HS-5 (cell line): Measurements from ENCODE around the gene OTOF.
A peak's percentile ranks its signal among the peaks of the same experiment; 100 is the strongest.

ENCODE experiments used
- DNase-seq: peaks from one replicate; pipeline ENCODE4 v3.0.0-alpha.2; 2012; ENCODE audit warnings: low read depth

OTOF gene

DNA sequence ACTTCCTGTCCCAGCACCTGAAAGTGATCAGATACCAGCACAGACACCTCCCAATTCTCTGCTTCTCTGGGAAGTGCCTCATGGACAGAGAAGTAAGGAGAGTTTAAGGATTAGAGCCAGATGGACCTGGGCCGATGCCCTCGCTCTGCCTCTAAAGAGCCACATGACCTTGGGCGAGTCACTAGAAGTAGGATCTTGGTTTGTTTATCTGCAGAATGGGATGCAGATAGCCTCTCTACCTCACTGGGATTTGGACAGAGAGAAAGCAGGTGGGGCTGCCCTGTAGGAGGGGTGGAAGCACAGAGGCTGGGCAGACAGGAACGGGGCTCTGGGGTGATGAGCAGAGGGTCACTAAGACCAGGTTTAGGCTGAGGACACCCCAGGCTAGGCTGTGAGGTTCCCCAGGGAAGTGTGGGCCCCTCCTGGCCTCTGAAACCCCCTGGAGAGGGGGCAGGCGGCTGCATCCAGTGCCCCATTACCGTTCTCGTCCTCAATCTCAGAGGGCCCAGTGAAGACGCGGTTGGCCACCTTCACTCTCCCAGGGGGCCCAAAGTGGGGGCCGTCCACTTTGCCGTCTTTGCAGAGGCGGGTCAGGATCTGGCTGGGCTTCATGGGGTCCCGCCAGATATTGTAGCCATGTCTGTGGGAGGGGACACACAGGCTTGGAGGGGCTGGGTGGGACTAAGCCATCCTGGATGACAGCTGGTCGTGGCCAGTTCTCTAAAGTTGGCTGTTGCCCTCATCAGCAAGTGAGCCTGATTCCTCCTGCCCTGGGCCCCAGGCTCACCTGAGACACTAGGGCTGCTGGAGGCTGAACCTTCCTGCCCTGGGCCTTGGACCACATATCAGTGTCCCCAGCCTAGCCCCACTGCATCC, 13.3 kb downstream of the OTOF start:
- no peak for DNase-seq

DNA sequence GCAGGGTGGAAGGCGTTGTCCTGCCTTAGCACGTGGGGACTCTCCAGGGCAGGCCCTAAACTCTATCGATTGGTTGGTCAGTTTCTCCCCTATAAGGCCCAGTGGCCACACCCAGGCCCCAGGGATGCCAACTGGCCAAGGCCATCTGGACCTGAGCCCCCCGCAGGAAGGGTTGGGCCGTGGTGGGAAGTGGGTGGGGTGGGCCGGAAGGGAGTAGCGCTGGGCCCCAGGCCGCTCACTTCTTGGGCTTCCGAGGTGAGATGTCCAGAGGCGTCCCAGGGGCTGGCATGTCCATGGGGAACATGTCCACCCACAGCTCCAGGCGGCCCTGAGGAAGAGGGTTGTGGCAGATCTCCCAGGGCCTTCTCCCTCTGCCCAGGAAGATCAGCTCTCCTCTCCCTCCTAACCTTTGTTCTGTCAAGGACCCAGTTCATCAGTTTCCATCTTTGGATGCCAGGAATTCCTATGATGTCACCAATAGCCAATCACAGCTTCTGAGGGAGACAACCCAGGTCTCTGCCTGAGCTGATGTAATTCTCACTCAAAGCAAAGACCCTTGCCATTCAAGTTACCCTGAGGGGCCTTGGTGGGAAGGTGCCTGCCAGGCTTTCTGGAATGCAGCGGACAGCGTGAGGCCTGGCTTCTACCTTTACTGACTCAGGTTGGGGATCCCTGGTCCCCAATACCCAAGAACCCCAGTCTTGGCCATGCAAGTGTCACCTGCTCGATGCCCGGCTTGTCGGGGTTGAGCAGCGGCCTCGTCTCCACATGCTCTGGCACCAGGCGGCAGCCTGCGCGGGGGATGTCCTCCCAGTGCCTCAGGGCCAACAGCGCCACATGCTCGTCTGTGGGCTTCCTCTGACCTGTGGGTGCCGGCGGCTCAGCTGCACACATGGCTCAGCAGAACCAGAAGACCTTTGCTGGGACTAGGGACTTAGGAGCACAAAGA, 14.4 kb downstream of the OTOF start:
- DNase-seq: no peak

DNA sequence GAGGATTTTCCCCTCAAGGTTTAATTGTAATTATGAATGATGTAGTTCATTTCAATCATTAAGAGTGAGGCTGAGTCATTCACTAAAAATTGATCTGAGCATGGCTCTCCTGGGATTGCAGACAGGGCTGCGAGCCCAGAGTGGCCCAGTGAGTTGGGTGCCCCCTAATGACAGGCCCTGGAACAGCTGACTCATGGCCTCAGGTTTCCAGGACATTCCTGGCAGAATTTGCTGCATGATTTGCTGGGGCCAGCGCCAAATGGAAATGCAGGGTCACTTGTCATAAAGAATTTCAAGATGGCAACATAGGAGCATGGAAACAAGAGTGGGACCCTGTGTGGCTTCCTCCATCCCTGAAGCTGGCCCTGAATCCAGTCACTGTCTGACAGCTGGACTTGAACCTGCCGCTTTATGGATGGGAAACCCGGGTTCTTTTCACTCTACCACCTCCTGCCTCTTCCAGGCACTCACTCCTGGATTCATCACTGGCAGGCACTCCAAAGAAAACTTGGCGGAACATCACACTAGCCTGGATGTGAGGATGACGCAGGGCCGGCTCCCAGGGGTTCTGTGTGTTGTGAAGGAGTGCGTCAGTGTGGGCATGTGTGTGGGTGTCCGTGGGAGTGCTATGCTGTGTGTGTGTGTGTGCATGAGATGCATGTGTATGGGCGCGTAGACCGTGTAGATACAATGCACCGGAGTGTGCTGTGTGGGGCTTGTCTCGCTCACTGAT, 15.2 kb downstream of the OTOF start:
- peak; percentile 38 for DNase-seq

DNA sequence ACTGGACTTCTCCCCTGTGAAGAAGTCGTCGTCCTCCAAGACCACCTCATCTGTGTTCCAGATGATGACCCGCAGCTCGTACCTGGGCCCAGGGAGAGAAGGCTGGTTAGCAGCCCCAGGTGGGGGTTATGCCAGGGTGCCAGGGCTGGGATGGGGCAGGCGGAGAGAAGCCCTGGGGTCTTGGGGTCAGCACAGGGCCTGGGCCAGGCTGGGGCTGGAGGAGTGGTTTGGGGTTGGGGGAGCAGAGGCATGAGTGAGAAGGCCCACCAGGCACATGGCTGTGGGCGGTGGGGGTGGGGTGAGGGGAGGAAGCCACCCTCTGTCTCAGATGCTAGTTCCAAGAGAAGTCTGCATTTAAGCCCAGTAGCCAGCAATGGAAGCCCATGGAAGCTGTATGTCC, 15.8 kb downstream of the OTOF start:
- no peak for DNase-seq

DNA sequence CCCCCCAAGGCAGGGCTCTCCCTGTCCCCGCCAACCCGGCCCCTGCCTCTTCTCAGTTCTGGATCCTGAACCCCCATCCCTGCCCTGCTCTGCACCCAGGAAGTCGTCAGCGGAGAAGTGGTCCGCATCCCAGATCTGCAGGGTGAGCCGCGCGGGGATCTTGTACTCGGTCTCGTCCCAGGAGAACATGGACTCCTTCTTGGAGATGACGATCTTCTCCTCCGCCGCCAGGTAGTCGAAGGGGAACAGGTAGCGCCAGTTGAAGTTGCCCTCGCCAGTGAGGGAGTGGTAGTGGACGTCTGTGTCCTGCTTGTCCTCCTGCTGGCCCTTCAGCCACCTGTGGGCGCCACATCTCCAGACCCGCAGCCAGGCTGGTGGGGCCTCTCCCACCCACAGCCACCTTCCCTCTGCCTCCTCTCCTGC, 16.3 kb downstream of the OTOF start:
- no peak for DNase-seq

DNA sequence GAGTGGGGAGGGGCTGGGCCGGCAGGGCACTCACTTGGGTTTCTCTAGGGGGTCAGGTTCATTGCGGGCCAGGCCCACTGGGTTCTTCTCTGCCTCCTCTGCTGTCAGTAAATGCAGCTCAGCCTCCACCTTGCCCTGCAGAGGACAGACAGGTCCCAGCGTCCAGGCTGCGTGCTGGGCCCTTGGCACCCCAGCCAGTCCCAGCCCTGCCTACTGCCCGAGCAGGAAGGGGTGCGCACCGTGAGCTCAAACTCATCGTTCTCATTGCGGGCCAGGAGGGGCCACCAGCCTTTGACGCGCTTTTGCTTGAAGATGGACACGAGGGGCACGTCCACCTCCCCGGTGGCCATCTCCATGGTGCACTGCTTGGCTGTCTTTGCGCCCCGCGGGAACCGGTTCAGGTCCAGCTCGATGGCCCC, 17.3 kb downstream of the OTOF start:
- no peak for DNase-seq

DNA sequence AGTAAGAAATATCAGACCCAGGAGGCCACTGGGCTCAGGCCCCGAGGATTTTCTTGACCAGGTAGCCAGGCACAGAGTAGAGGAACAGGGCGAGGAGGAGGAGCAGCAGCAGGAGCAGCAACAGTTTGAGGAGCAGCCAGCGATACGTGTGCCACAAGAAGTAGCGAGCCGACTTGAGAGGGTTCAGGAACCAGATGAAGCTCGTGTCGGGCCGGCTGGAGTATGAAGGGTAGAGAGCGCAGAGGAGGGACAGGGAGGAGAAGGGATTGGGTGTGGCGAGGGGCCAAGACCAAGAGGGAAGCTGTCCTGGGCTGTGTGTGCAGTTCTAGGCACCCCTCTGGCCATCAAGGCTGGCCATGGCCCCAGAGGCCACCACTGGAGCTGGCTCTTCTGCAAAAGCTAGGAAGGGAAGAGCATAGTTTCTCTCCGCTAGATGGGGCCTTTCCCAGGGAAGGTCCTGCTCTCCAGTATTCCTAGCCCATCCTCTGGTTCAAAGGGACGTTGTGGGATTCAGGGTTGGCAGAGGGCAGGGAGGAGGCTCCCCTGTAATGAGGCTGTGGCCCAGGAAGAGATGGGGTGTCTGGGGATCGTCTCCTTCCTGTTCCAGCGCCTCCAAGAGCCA, 17.8 kb downstream of the OTOF start:
- DNase-seq: no peak

DNA sequence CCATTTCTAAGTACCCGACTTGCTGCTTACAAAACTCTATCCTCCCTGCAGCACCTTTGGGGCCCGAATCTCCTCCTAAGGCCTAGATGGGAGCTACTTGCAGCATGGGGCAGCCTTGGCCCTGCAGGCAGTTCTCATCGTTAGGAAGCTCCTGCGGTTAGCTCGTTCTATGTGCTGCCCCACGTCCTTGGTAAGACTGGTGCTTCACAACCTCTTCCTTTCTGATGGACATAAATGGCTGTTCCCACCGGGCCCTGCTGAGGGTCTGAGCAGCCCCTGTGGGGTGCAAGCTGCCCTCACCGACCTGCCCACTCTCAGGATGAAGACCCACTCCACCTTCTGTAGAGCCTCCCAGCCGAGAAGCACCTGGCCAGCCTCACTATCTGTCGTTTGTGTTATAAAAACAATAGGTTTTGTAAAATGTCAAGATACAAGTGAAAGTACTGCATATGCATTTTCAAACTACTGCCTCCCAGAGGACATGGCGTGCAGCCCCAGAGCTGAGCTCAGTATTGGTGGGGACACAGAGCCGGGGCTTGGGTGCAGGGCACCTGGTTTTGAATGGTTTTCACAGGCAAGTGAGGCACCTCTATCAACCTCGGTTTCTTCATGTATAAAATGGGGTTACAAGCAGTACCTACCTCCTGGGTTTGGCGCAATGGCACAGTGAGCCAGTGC, 19.4 kb downstream of the OTOF start:
- DNase-seq: no peak

DNA sequence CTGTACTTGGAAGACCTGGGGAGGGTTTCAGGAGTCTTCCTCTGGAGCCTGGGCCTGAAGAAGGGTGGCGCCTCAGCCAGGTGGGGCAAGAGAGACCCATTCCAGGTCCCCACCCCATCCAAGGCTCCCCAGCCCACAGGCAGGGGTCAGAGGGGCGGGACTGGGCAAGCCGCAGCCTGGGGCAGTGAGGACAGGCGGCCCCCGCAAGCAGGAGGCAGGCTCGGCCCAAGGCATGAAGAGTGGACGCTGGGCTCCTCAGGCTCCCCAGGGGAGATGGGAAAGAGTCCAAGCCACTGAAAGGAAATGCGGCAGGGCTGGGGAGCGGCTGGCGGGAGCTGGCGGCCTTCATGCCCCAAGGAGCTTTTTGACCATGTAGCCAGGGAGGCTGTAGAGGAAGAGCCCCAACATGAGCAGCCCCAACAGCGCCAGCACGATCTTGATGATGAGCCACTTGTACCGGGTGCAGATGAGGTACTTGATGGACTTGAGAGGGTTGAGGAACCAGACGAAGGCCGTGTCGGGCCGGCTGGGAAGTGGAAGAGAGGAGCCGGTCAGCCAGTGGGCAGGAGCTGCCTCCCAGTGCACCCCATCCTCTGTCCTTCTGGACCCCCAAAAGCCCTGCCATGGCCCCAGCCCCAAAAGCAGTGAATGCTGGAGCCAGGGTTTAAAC, 20.1 kb downstream of the OTOF start:
- DNase-seq: no peak

DNA sequence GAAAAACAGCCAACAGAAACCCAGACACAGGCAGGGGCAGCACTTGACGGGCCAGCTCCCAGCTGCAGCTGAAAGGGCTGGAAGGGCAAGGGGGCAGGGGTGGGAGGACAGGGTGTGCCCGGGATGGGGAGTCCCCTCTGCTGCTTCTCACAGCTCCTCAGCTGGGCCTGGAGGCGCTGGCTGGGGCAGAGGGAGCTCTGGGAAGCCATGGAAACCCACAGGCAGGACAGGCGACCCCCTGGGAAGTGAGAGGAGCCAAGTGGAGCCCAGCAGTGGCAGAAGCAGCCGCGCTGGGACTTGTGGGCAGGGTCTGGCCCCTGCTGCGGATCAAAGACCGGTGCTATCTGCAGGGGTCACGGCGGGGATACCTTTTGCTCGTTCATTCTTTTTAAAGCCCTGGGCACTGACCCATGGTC, 20.7 kb downstream of the OTOF start:
- DNase-seq: no peak

DNA sequence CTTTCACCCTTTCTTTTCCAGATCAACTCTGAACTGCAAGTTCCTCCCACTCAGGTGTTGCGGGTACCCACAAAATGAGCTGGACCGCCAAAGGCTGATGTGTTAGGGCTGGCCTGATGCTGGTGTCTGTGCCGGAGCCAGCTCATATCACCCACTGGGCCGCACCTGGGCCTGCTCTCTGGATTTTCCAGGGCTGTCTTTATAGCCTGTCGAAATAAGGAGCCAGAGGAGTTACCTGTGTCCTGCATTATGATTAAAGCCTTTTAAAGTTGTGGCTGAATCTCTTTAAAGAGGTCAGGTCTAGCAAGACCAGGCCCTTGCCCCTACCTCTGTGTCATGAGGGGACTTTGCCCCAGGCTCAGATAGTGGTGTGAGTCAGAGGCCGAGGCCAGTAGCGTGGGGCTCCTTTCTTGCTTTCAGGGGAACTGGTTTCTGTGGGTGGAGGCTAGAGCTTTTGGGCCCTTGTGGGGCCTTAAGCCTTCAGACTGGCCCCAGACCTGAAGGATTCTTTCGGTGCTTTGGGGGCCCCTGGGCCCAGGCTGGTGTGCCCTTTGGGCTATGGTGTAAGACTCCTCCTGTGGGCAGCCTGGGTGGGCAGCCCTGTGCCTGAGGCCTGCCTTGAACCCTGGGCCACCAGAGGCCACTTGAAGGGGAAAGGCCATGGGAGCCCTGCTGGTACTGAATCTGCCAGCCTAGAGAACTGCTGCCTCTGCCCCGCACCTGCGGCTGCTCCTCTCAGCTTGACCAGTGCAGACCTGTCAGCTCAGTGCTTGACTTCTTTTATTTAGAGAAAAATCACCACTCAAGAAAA, 21.3 kb downstream of the OTOF start:
- no peak for DNase-seq

DNA sequence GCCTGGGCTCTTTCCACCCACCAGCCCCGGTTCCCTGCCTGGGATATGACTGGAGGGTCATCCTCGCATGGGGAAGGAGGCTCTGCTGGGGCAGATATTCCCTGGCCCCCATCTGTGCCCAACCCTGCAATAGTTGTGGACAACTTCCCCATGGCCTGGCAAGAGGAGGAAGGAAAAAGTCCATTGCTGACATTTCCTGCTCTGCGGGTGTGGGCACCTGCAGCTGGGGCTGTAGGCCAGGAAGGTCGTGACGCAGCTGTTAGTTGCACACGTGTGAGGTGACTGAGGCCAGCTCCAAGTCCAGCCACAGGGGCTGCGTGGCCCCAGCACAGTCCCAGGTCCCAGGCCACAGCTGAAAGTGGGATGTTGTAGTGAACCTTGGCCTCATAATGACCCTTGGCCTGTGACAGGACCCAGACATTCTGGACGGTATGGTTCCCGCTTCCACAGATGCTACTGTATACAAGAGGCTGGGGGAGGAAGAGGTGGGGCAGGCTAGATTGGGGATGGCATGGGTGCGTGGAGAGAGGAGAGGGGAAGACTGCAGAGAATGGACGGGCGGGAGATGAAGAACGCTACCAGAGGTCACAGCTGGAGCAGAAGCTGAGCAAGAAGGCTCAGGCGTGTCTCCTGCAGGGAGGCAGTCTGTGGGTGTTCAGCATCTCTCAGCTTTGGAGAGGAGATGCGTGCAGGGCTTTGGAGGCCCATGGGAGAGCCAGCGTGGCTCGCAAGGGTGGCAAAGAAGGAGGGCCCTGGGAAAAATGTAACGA, 22.1 kb downstream of the OTOF start:
- DNase-seq: no peak

DNA sequence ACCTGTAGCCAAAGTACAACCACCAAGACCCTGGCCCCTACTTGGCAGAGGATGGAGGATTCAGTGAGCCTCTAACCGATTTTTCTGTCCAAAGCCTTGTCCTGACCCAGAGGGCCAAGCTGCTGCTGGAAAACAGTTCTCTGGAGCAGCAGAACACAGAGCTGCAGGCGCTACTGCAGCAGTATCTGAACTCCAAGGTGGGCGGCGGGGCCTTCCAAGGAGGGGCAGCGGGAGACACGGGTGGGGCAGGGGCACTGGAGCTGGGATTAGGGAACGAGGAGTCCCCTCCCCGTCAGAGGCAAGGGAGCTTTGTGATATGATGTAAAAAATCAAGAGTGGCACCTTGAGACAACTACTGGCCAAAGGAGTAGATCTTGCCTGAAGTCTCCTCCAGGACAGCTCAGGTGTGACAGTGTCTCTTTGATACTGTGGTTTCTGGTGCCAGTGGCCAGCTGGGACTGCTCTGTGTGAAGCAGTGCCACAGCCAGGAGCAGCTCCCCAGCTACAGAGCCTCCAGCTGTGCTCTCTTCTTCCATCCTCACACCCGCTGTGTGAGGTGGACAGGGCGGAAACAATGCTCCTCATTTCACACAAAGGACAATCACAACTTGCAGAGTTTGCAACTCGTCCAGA, 22.8 kb downstream of the OTOF start:
- no peak for DNase-seq

DNA sequence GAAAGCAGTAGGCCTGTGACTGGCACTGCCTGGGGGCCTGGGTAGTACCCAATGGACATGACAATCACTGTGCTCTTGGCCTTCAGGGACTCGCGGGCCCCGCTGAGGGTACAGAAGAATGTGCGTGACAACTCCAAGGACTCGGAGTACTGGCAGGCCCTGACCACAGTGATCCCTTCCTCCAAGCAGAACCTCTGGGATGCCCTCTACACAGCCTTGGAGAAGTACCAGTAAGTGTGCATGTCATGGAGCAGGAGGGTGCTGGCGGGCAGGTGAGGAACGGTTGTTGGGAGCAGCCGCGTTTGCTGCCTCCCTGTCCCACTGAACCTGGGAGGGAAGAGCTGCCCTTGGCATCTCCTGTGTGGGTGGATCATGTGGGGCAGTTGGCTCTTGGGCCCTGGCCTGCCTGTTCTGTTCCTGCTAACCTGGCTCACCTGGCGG, 23.3 kb downstream of the OTOF start:
- DNase-seq: no peak

DNA sequence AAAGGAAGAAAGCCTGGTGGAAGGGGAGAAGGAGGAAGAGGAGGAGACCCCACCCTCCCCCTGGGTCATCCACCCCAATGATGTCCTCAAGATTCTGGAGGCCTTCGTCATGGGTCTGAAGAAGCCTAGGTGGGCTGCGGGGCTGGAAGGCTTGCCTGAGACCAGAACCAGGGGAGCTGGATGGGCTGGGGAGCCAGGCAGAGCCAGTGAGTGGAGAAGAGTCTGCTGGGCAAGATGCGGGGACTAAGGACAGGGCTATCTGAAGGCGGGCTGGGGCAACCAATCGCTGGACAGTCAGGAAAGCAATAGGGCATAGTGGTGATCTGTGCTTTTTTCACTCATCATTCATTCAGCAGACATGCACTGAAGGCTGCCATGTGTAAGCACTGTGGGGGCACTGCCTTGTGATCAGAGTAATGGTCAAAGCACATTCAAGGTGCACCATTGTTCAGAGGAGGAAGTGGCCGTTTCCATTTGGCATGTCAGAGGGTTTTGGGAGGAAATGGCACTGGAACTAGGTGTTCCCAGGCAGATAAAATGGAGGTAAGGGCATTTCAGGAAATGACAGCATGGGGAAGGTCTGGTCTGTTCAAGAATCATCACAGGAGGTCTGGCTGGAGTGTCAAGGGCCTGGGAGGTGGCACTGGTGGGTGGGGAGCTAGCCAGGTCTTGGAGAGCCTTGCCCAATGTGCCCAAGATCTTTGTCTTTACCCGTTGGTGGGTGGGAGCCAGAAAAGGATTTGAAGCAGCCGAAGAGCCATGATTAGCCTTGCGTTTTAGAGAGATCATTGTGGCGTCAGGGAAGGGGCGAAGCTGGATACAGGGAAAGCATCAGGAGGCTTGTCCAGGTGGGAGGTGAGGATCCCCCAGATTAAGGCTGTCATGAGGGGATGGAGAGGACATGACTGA, 24.2 kb downstream of the OTOF start:
- no peak for DNase-seq

DNA sequence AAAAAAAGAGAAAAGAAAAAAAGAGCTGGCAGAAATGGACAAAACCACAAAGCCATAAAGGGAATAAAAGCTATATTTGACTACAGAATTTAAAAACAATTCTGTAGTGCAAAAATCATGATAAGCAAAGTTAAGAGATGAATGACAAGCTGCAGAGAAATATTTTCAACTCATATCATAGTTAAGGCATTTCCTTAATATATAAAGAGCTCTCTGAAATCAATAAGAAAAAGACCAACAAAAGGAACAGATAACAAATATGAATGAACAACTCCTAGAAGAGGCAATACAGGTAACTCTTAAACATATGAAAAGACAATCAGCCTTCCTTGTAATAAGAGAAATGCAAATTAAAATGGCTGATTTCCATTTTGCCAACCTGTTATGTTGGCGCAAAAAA, 26.2 kb downstream of the OTOF start:
- no peak for DNase-seq

DNA sequence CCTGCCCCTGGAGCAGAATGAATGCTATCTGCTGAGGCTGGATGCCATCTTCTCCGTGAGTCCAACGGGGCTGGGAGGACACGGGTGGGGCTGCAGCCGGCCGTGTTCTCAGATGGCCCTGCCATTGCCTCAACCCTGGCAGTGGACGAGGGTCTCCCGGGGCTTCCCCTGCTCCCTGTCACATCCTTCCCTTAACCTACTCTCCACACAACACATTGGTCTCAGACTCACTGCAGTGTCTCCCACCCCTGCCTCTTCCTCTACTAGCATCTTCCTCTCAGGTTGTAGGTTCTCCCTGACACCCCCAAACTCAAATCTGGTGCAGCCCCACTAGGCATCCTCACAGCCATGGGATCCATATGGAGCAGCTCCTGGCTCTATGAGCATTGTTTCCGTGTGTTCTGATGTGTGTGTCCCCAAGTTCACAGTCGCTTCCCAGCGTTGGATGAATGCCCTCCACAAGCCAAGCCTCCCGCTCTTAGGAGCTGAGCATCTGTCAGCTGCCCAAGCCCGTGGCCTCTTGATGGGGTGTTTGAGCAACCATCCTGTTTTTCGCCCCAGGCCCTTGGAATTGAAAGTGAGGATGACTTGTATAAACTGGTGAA, 27.8 kb downstream of the OTOF start:
- DNase-seq: no peak
